Measurements from ENCODE around the gene OR56A3.

OR56A3 gene

GRCh38 chr11:5941951-5942350 lies at the start of gene OR56A3:
Gene OR56A3, plus strand, starts transcription at chr11:5942251. Its CDS starts 5,096 bp downstream, at chr11:5947347.
- no peaks in the 10 kb centered on the region for H3K36me3 Mint-ChIP-seq (ENCODE audit: low read depth)
- H3K4me3 Mint-ChIP-seq = no peak within 1 kb of the TSS
- no peak for TF ChIP-seq CTCF (IDR thresholded peaks at IDR 0.05; ENCODE audit: unreplicated experiment in 3 of 3)
- H3K9me3 Mint-ChIP-seq = peaks cover 11% of the 10 kb centered on the region
- no peaks in the 10 kb centered on the region for H3K27me3 Mint-ChIP-seq (ENCODE audit: low read depth)
- H3K4me1 Mint-ChIP-seq = no peaks in the 10 kb centered on the region
- H3K27ac Mint-ChIP-seq = no peak within 1 kb of the TSS

- Mint-ChIP-seq H3K27ac (no peak within 1 kb of the TSS), H3K4me3 (no peak within 1 kb of the TSS), H3K4me1 (no peaks in the 10 kb centered on the region), H3K9me3 (no peaks in the 10 kb centered on the region), H3K36me3 (ENCODE audit: low read depth) (no peaks in the 10 kb centered on the region), H3K27me3 (ENCODE audit: low read depth) (peaks cover 11% of the 10 kb centered on the region)
- TF ChIP-seq CTCF (IDR thresholded peaks at IDR 0.05; ENCODE audit: unreplicated experiment in 3 of 3) = no peak
These were observed 49.1 kb upstream of the OR56A3 start, which contains the start of gene OR52E5 for GRCh38 chr11:5892908-5893307. Gene OR52E5, plus strand, starts transcription at chr11:5893208. Its CDS starts 7,569 bp downstream, at chr11:5900777.

GRCh38 chr11:5899534-5899933 lies 42.5 kb upstream of the OR56A3 start:
- no peaks in the 10 kb centered on the region for H3K36me3 Mint-ChIP-seq (ENCODE audit: low read depth)
- H3K27me3 Mint-ChIP-seq (ENCODE audit: low read depth) = peaks cover 7% of the 10 kb centered on the region
- no peak overlapping the region for H3K27ac Mint-ChIP-seq
- no peak for TF ChIP-seq CTCF (IDR thresholded peaks at IDR 0.05; ENCODE audit: unreplicated experiment in 3 of 3)
- no peaks in the 10 kb centered on the region for H3K4me1 Mint-ChIP-seq
- no peak overlapping the region for H3K4me3 Mint-ChIP-seq
- H3K9me3 Mint-ChIP-seq = no peaks in the 10 kb centered on the region

DNA sequence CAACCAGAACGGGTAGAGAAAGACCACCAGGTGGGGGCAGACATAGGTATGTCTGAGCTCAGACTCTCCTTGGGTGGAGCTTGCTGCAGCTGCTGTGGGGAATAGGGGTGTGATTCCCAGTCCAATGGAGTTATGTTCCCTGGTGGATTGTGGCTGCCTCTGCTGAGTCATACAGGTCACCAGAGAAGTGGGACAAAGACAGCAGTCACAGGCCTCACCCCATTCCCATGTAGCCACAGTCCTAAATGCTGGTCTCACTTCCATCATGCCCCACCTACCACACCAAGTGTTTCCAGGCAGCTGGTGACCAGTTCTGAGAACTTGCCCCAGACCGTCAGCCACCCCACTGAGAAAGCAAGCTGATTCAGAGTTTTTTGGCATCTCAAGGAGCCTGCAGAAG lies 31.5 kb upstream of the OR56A3 start:
- Mint-ChIP-seq H3K9me3 (peaks cover 15% of the 10 kb centered on the region), H3K4me3 (no peak overlapping the region), H3K27ac (no peak overlapping the region), H3K4me1 (no peaks in the 10 kb centered on the region), H3K36me3 (ENCODE audit: low read depth) (no peaks in the 10 kb centered on the region), H3K27me3 (ENCODE audit: low read depth) (peaks cover 3% of the 10 kb centered on the region)
- TF ChIP-seq CTCF (IDR thresholded peaks at IDR 0.05; ENCODE audit: unreplicated experiment in 3 of 3) = no peak

DNA sequence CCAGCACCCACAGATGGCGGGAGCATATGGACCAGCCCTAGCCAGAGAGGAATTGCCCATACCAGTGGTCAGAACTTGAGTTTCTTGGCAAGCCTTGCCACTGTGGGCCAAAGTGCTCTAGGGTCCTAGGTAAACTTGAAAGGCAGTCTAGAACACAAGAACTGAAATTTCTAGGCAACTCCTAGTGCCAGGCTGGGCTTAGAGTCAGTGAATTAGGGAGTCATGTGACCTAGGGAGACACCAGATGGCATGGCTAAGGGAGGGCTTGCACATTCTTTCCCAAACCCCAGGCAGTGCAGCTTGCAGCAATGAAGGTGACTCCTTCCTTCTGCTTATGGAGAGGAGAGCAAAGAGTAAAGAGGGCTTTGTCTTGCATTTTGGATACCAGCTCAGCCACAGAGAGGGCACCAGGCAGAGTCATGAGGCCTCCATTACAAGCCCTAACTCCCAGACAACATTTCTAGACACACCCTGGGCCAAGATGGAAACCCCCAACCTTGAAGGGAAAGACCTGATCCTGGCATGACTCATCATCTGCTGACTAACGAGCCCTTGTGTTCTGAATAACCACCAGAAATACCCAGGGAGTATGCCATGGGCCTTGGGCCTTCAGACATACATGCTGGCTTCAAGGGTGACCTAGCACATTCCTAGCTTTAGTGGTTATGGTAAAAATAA lies 19.2 kb upstream of the OR56A3 start:
- H3K27ac Mint-ChIP-seq = no peak overlapping the region
- H3K4me3 Mint-ChIP-seq = no peak overlapping the region
- no peaks in the 10 kb centered on the region for H3K36me3 Mint-ChIP-seq (ENCODE audit: low read depth)
- no peak for TF ChIP-seq CTCF (IDR thresholded peaks at IDR 0.05; ENCODE audit: unreplicated experiment in 3 of 3)
- H3K27me3 Mint-ChIP-seq (ENCODE audit: low read depth) = peaks cover 3% of the 10 kb centered on the region
- no peaks in the 10 kb centered on the region for H3K4me1 Mint-ChIP-seq
- peaks cover 20% of the 10 kb centered on the region for H3K9me3 Mint-ChIP-seq

DNA sequence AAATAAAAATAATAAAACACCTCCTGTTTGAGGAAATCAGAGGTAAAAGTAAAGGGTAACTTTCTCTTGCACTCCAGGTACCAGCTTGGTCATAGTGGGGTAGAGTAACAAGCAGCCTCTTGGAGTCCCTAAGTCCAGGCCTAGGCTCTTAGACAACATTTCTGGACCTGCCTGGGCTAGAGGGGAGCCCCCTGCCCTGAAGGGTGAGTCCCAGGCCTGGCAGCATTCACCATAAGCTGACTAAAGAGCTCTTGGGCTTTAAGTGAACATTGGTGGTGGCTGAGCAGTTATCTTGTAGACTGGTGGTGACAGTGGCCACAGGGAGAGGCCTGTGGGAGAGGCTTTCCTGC lies 18.6 kb upstream of the OR56A3 start:
- no peak for TF ChIP-seq CTCF (IDR thresholded peaks at IDR 0.05; ENCODE audit: unreplicated experiment in 3 of 3)
- Mint-ChIP-seq H3K27me3 (ENCODE audit: low read depth) (peaks cover 3% of the 10 kb centered on the region), H3K4me1 (no peaks in the 10 kb centered on the region), H3K27ac (no peak overlapping the region), H3K4me3 (no peak overlapping the region), H3K36me3 (ENCODE audit: low read depth) (no peaks in the 10 kb centered on the region), H3K9me3 (peaks cover 22% of the 10 kb centered on the region)
